GM12891 (cell line): ENCODE data around the gene C4orf54.

Experiments
- POLR2A ChIP-seq: IDR thresholded peaks from 2 replicates; pipeline ENCODE4 v1.6.1; 2011; ENCODE audit warnings: low read depth, low read length, control low read depth
- SPI1 ChIP-seq: IDR thresholded peaks from 2 replicates; pipeline ENCODE4 v1.6.1; 2011; ENCODE audit warnings: low read depth, low read length, control low read depth
- TAF1 ChIP-seq: IDR thresholded peaks from 2 replicates; pipeline ENCODE4 v1.6.1; 2011; ENCODE audit warnings: low read depth, low read length, control low read depth

- TF ChIP-seq TAF1 (no peak), SPI1 (no peak), POLR2A (no peak)
These were observed 17.0 kb downstream of the C4orf54 start for GRCh38 chr4:99640676-99641075.
